Endothelial cell of umbilical vein (primary cell): Measurements from ENCODE around the gene ARL10. TPM values are rescaled to one million over a fixed set of nuclear protein-coding genes. Genes with fewer than 3 reads are reported as not detected.

Experiments used
- BruUV-seq: library from RNA; stranded (reverse); fragments of 400-500 nt; replicated peaks from 2 replicates; lab custom pipeline; 2021; lab: Mats Ljungman, UMichigan
- CTCF ChIA-PET: fragments of 300-600, 350-600 bp; sonication (Branson Sonifier 250); formaldehyde crosslinking; loops from one replicate; lab custom pipeline; 2021; ENCODE audit warnings: antibody characterized with exemption, inconsistent platforms; lab: Charles Lee
- POLR2A ChIA-PET: fragments of 300-600, 350-600 bp; sonication (Branson Sonifier 250); formaldehyde crosslinking; loops from one replicate; lab custom pipeline; 2021; ENCODE audit warnings: antibody characterized with exemption, inconsistent platforms; lab: Charles Lee
- DNase-seq: peaks from one replicate; pipeline ENCODE4 v3.0.0-alpha.2; 2011; ENCODE audit warnings: low read depth, low spot score
- FAIRE-seq: peaks from 2 replicates; lab custom pipeline; 2011; peaks lifted over from hg19 to GRCh38; lab: Jason Lieb, UNC
- H2AFZ ChIP-seq: 2 replicates; pipeline ENCODE4 v1.6.0; 2012; ENCODE audit warnings: low read depth, low read length, control low read depth, inconsistent platforms
- H3K27ac ChIP-seq: 2 replicates; pipeline ENCODE4 v1.5.1; 2011; ENCODE audit warnings: low read depth, mild to moderate bottlenecking, control low read depth, low read length, moderate library complexity; ENCODE audit not compliant: insufficient read depth
- H3K27me3 ChIP-seq, 2 experiments: 2 replicates each; pipeline versions ENCODE4 v1.6.0 to v1.6.1; 2011; ENCODE audit warnings: low read length in 2 of 2, mixed read lengths in 1 of 2; ENCODE audit not compliant: control insufficient read depth in 2 of 2, insufficient read depth in 2 of 2
- H3K36me3 ChIP-seq, 2 experiments: 2 replicates in 1 of 2; 3 replicates in 1 of 2; pipeline ENCODE4 v1.5.1; 2011; ENCODE audit warnings: low read length in 2 of 2, mild to moderate bottlenecking in 1 of 2, moderate library complexity in 1 of 2; ENCODE audit not compliant: control insufficient read depth in 2 of 2, insufficient read depth in 2 of 2; ENCODE audit errors: extremely low read depth in 1 of 2
- H3K4me1 ChIP-seq: 3 replicates; pipeline ENCODE4 v1.5.1; 2011; ENCODE audit warnings: mild to moderate bottlenecking, low read length; ENCODE audit not compliant: control insufficient read depth, insufficient read depth; ENCODE audit errors: extremely low read depth
- H3K4me2 ChIP-seq: 2 replicates; pipeline ENCODE4 v1.6.1; 2011; ENCODE audit warnings: low read length, control low read depth, mixed read lengths; ENCODE audit not compliant: insufficient read depth
- H3K4me3 ChIP-seq, 3 experiments: fragments of 200-600 bp in 1 of 3; sonication (generic), shearing (Covaris generic) in 1 of 3; replicated peaks in 1 of 3; 2 replicates each; pipeline ENCODE4 v1.5.1; 2011 to 2016; ENCODE audit warnings: control low read depth in 3 of 3, low read length in 3 of 3, mild to moderate bottlenecking in 2 of 3, inconsistent platforms in 1 of 3, low read depth in 1 of 3, moderate library complexity in 1 of 3; ENCODE audit not compliant: insufficient read depth in 1 of 3
- H3K79me2 ChIP-seq: 2 replicates; pipeline ENCODE4 v1.6.0; 2012; ENCODE audit warnings: low read length, inconsistent platforms; ENCODE audit not compliant: control insufficient read depth, insufficient read depth
- H3K9ac ChIP-seq: replicated peaks from 2 replicates; pipeline ENCODE3; 2011; ENCODE audit warnings: low read length, control low read depth; ENCODE audit not compliant: insufficient read depth; ENCODE audit errors: extremely low read depth
- H3K9me1 ChIP-seq: replicated peaks from 3 replicates; pipeline ENCODE4 v1.6.0; 2011; ENCODE audit warnings: mild to moderate bottlenecking, low read length; ENCODE audit not compliant: control insufficient read depth, insufficient read depth; ENCODE audit errors: extremely low read depth
- H3K9me3 ChIP-seq: replicated peaks from 2 replicates; pipeline ENCODE4 v1.5.1; 2012; ENCODE audit warnings: low read length, inconsistent platforms; ENCODE audit not compliant: control insufficient read depth, insufficient read depth
- H4K20me1 ChIP-seq: replicated peaks from 2 replicates; pipeline ENCODE3; 2011; ENCODE audit warnings: mild to moderate bottlenecking, low read length; ENCODE audit not compliant: control insufficient read depth, insufficient read depth; ENCODE audit errors: extremely low read depth
- EZH2 ChIP-seq: IDR thresholded peaks from 2 replicates; pipeline ENCODE4 v1.6.1; 2012; ENCODE audit warnings: borderline replicate concordance, low read depth, mild to moderate bottlenecking, moderate library complexity, low read length, inconsistent platforms; ENCODE audit not compliant: severe bottlenecking
- FOS ChIP-seq: IDR thresholded peaks from 2 replicates; pipeline ENCODE4 v1.6.1; 2011; ENCODE audit warnings: mild to moderate bottlenecking, low read length, moderate library complexity, borderline replicate concordance; ENCODE audit not compliant: insufficient read depth
- GATA2 ChIP-seq: IDR thresholded peaks from 2 replicates; pipeline ENCODE4 v1.7.0; 2011; ENCODE audit warnings: low read depth, mild to moderate bottlenecking, moderate library complexity, mixed read lengths, low read length; ENCODE audit not compliant: insufficient read length, insufficient read depth
- JUN ChIP-seq: IDR thresholded peaks from 2 replicates; pipeline ENCODE4 v1.6.1; 2011; ENCODE audit warnings: borderline replicate concordance, low read depth; ENCODE audit not compliant: insufficient read length, insufficient read depth
- MYC ChIP-seq: IDR thresholded peaks from one replicate; pipeline ENCODE4 v1.6.1; 2011; ENCODE audit warnings: mild to moderate bottlenecking, low read depth, low read length
- POLR2A ChIP-seq: IDR thresholded peaks from 2 replicates; pipeline ENCODE4 v1.6.1; 2012; ENCODE audit warnings: low read depth, mild to moderate bottlenecking, control low read depth, low read length
- POLR2AphosphoS5 ChIP-seq: IDR thresholded peaks from 2 replicates; pipeline ENCODE4 v1.6.1; 2012; ENCODE audit warnings: low read depth, mild to moderate bottlenecking, control low read depth, low read length, moderate library complexity; ENCODE audit not compliant: insufficient read depth
- dilution Hi-C: fragments of 300-500 bp; cut with MboI; formaldehyde crosslinking; loops from one replicate; pipeline ENCODE4 v1.15.0; 2019; ENCODE audit warnings: low sequenced_read_pairs; ENCODE audit not compliant: extremely low pct_ligation_motif_present
- intact Hi-C: fragments of 100-400 bp; cut with micrococcal nuclease; formaldehyde crosslinking; loops from one replicate; pipeline ENCODE4 v1.10.0; 2022
- polyA plus RNA-seq, 4 experiments: library from polyadenylated mRNA; depleted of rRNA in 3 of 4; stranded (reverse) in 3 of 4; unstranded in 1 of 4; fragments of >200 nt; gene quantifications; 2 replicates each; pipeline versions ENCODE4 v1.2.1 to v1.2.3, GENCODE V29; 2011 to 2012; ENCODE audit warnings: missing spikeins in 1 of 4
- total RNA-seq: library from RNA; stranded (reverse); gene quantifications from 2 replicates; pipeline ENCODE4 v1.2.3, GENCODE V29; 2021
- TF ChIP-seq, protein P1 (sequence below): IDR thresholded peaks from 2 replicates; pipeline ENCODE4 v1.6.1; 2011; ENCODE audit not compliant: insufficient read depth, insufficient read length
- TF ChIP-seq, protein P2 (sequence below), 2 donors: IDR thresholded peaks; 1 replicate in 1 of 2; 2 replicates in 1 of 2; pipeline ENCODE4 v1.5.1; 2011; ENCODE audit warnings: low read length in 2 of 2, mild to moderate bottlenecking in 2 of 2, moderate library complexity in 2 of 2, control low read depth in 1 of 2, inconsistent platforms in 1 of 2, low read depth in 1 of 2; ENCODE audit not compliant: insufficient read depth in 1 of 2; ENCODE audit errors: extremely low read depth in 1 of 2

Gene ARL10
- total and polyA plus RNA-seq, 2 donors (not counting 3 experiments of a cell fraction or from before 2014, with no cell fraction given), result 7.7 to 20.7 TPM

DNA sequence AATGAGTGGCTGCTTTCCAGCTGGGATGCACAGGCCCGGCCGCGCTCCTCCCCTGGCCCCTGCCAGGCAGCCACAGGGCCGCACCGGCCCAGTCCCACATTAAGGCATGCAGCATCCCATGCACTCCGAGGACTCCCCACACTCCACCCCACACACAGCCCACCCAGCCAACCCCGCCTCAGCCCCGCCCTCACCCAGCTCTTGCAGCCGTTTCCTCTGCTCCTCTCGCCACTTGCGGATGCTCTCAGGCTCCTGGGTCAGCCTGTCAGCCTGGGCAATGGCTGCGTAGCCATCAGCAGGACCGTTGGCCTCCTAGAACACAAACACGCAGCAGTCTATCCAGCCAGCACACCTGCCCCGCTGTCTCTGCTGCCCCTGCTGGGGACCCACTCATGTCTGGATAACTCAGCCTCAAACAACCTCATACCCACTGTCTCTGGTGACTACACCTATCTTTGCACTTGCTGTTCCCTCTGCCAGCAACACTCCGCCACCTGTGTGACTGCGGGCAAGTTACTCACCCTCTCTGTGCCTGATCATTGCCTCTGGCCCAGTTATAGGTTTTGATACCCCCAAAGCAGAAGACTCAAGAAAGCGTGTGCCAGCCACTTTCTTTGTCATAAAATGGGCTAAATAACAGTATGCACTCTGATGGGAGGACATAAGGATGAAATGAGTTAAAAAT is 32.6 kb downstream of the ARL10 start:
- Histone ChIP-seq H3K27me3 (no peaks in the 10 kb centered on the region), H3K9ac (no peak overlapping the region), H3K4me3 (no peak overlapping the region), H3K4me2 (no peak overlapping the region), H3K4me1 (no peaks in the 10 kb centered on the region), H3K27ac (no peak overlapping the region), H2AFZ (no peak overlapping the region), H3K9me1 (no peaks in the 10 kb centered on the region), H3K36me3 (peaks cover 2 to 25% of the 10 kb centered on the region in 2 experiments), H3K79me2 (no peaks in the 10 kb centered on the region), H4K20me1 (no peaks in the 10 kb centered on the region), H3K9me3 (no peaks in the 10 kb centered on the region)
- ChIA-PET POLR2A (no interaction called here), CTCF (no interaction called here)
- intact Hi-C loops (no loop called here), dilution Hi-C loops (no loop called here)
- DNase-seq (no peak), FAIRE-seq (no peak)
- TF ChIP-seq, protein P1, sequence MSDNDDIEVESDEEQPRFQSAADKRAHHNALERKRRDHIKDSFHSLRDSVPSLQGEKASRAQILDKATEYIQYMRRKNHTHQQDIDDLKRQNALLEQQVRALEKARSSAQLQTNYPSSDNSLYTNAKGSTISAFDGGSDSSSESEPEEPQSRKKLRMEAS, result no peak
- TF ChIP-seq JUN (no peak), FOS (no peak), EZH2 (no peak), POLR2AphosphoS5 (no peak), GATA2 (no peak), MYC (no peak), POLR2A (no peak)
- TF ChIP-seq, protein P2, sequence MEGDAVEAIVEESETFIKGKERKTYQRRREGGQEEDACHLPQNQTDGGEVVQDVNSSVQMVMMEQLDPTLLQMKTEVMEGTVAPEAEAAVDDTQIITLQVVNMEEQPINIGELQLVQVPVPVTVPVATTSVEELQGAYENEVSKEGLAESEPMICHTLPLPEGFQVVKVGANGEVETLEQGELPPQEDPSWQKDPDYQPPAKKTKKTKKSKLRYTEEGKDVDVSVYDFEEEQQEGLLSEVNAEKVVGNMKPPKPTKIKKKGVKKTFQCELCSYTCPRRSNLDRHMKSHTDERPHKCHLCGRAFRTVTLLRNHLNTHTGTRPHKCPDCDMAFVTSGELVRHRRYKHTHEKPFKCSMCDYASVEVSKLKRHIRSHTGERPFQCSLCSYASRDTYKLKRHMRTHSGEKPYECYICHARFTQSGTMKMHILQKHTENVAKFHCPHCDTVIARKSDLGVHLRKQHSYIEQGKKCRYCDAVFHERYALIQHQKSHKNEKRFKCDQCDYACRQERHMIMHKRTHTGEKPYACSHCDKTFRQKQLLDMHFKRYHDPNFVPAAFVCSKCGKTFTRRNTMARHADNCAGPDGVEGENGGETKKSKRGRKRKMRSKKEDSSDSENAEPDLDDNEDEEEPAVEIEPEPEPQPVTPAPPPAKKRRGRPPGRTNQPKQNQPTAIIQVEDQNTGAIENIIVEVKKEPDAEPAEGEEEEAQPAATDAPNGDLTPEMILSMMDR (IDR thresholded peaks at IDR 0.05; ENCODE audit: extremely low read depth in 1 of 2, insufficient read depth in 1 of 2, low read depth in 1 of 2, low read length in 2 of 2), result no peak
- no TSS peak for BruUV-seq
